ENCODE measurements around the gene TGFBR2. TPM values are rescaled to one million over a fixed set of nuclear protein-coding genes. Genes with fewer than 3 reads are reported as not detected.

The TGFBR2 gene
- total RNA-seq, 4 donors from 2014 or later = 95.3 to 255 (median 211) TPM

DNA sequence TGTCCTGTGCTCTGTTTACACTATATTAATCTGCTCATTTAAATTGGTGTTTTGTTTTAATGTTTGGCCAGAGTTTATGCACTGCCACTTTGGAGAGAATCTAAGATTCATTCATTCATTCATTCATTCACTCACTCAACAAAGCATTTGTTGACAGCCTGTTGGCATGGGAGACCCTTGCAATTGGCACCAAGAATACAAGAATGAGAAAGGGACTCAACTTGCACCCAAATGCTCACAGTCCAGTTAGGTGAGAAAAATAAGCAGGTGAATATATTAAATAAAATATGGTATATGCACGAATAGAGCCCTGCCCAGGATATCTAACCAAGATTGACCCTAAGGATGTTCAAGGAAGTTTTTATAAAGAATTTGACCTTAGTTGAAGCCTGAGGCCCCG lies 80.4 kb downstream of the TGFBR2 start:
- DNase-seq = no peak
- Histone ChIP-seq H3K9me3 (no peaks in the 10 kb centered on the region), H3K4me1 (peaks cover 40 to 46% of the 10 kb centered on the region in 2 donors), H3K27me3 (no peaks in the 10 kb centered on the region), H3K27ac (peak overlapping the region; percentile 69 to 86), H3K36me3 (no peaks in the 10 kb centered on the region), H3K4me3 (no peak overlapping the region)
- TF ChIP-seq, protein P1, sequence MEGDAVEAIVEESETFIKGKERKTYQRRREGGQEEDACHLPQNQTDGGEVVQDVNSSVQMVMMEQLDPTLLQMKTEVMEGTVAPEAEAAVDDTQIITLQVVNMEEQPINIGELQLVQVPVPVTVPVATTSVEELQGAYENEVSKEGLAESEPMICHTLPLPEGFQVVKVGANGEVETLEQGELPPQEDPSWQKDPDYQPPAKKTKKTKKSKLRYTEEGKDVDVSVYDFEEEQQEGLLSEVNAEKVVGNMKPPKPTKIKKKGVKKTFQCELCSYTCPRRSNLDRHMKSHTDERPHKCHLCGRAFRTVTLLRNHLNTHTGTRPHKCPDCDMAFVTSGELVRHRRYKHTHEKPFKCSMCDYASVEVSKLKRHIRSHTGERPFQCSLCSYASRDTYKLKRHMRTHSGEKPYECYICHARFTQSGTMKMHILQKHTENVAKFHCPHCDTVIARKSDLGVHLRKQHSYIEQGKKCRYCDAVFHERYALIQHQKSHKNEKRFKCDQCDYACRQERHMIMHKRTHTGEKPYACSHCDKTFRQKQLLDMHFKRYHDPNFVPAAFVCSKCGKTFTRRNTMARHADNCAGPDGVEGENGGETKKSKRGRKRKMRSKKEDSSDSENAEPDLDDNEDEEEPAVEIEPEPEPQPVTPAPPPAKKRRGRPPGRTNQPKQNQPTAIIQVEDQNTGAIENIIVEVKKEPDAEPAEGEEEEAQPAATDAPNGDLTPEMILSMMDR (IDR thresholded peaks at IDR 0.05) = no peak
- no peak for TF ChIP-seq POLR2A (IDR thresholded peaks at IDR 0.05)
- intact Hi-C loops (cut with DNase I; ENCODE audit: low total_unique reads) = no loop called here

DNA sequence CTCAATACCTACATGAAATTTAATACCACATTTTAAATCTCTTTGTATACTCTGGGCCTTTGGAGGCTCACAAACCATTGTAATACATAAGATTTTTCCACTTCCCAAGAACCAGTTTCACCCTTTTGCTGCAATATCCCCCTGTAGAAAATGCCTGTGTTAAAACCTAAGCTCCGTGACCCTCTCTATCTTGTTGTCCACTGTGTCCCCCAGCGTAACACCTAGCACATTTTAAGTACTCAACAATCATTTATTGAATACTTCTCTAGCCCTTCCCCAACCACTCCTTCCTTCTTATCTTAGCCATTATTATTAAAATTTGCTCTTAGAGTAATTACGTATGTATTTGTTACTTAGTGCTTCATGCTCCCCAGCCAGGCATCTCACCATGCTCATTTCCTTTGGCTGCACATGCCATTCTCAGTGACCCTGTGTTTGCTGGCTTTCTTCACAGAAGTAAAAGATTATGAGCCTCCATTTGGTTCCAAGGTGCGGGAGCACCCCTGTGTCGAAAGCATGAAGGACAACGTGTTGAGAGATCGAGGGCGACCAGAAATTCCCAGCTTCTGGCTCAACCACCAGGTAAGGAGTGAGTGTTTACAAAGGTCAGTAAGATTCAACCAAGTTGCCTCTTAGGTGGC lies 81.6 kb downstream of the TGFBR2 start:
- no peaks in the 10 kb centered on the region for H3K36me3 ChIP-seq
- H3K27me3 ChIP-seq = no peaks in the 10 kb centered on the region
- peaks cover 30 to 33% of the 10 kb centered on the region in 2 donors for H3K4me1 ChIP-seq
- intact Hi-C loops (cut with DNase I; ENCODE audit: low total_unique reads) = no loop called here
- H3K9me3 ChIP-seq = no peaks in the 10 kb centered on the region
- no peak overlapping the region for H3K4me3 ChIP-seq
- TF ChIP-seq, protein P1 (IDR thresholded peaks at IDR 0.05) = no peak
- TF ChIP-seq POLR2A (IDR thresholded peaks at IDR 0.05) = no peak
- H3K27ac ChIP-seq = peak overlapping the region; percentile 75 to 86
- DNase-seq = no peak

DNA sequence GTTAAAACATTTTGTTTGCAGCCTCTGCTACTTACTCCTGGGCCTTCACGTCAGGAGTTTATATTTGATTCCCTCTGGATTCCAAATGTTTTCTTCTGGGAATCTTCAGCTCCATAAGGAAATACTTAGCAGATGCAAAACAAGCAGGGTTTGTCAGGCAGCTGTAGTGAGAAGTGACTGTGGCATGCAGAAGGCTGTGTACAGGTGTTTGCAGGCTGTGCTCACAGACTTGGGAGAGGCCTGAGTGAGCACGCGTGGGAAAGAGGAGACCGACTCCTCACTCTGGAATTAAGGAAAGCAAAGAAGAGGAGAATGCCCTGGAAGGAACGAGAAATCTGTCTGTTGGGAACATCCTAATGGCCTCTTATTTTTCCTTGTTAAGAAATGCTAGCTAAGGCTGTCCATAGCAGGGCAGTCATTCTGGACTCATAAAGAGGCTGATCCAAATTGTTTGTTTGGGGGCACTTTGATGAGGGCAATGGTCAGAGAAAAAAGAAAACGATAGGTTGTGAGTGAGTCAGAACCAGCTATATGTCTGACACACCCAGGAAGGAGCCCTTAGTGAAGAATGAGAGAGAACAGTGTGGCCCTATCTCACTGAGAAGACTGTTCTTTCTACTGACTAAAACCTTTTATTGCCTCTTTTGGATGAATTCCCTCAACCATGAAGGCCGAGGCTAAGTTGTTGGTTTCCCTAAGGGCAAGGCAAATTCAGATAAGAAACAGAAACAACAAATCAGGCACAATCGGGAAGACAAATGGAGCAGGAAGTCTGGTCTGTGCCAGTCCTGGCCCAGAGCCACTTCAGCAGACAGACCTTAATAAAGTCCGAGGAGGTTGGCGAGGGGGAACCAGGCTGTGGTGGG lies 82.6 kb downstream of the TGFBR2 start:
- no peak overlapping the region for H3K4me3 ChIP-seq
- no peak for TF ChIP-seq POLR2A (IDR thresholded peaks at IDR 0.05)
- TF ChIP-seq, protein P1 (IDR thresholded peaks at IDR 0.05) = no peak
- intact Hi-C loops (cut with DNase I; ENCODE audit: low total_unique reads) = no loop called here
- H3K27ac ChIP-seq = peak overlapping the region; percentile 75 to 86
- H3K36me3 ChIP-seq = no peaks in the 10 kb centered on the region
- no peaks in the 10 kb centered on the region for H3K9me3 ChIP-seq
- no peak for DNase-seq
- peaks cover 22 to 25% of the 10 kb centered on the region in 2 donors for H3K4me1 ChIP-seq
- no peaks in the 10 kb centered on the region for H3K27me3 ChIP-seq

DNA sequence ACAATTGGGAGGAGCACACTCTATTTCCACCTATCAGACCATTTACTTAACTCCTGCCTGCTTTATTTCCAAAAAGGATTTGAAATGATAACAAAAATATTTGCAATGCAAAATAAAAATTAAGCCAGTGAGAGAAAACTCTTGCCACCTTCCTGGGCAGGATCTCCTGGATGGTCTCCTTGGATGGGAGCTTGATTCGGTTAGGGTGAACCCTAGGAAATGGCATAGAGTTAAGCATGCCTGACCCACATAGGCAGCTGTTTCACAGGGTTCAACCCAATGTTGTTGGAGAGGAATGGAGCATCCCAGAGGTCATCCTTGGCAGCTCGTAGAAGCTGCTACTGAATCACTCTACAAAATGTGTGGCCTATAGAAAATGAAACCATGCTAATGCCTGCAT lies 83.8 kb downstream of the TGFBR2 start:
- Histone ChIP-seq H3K9me3 (no peaks in the 10 kb centered on the region), H3K4me3 (no peak overlapping the region), H3K36me3 (no peaks in the 10 kb centered on the region), H3K27ac (peak overlapping the region; percentile 68 to 86), H3K27me3 (no peaks in the 10 kb centered on the region), H3K4me1 (peaks cover 19 to 21% of the 10 kb centered on the region in 2 donors)
- TF ChIP-seq, protein P1 (IDR thresholded peaks at IDR 0.05) = no peak
- TF ChIP-seq POLR2A (IDR thresholded peaks at IDR 0.05) = no peak
- intact Hi-C loops (cut with DNase I; ENCODE audit: low total_unique reads) = loop anchor here (10.0 kb wide), 1 partner anchor 575 kb away; no protein-coding TSS in a partner anchor
- no peak for DNase-seq

Measured in uterus (tissue), 4 donors.